Fibroblast of the aortic adventitia (primary cell): ENCODE results near the gene KIF5C. TPM values are rescaled to one million over a fixed set of nuclear protein-coding genes. Genes with fewer than 3 reads are reported as not detected.

Experiments
- DNase-seq: peaks from one replicate; pipeline ENCODE4 v3.0.0-alpha.2; 2010; ENCODE audit warnings: low read depth
- H3K4me3 ChIP-seq: 2 replicates; pipeline ENCODE4 v1.5.1; 2011; ENCODE audit warnings: low read depth, mild to moderate bottlenecking, control low read depth, low read length, moderate library complexity
- total RNA-seq: library from RNA; depleted of rRNA; stranded (reverse); fragments of >200 nt; gene quantifications from 2 replicates; pipeline ENCODE4 v1.2.3, GENCODE V29; 2012; ENCODE audit warnings: low replicate concordance
- TF ChIP-seq, protein P1 (sequence below): IDR thresholded peaks from 2 replicates; pipeline ENCODE4 v1.5.1; 2011; ENCODE audit warnings: mild to moderate bottlenecking, low read length, control low read depth, inconsistent platforms; ENCODE audit not compliant: insufficient read depth

Gene KIF5C
- total RNA-seq, 1 donor, result 0.09 TPM

DNA sequence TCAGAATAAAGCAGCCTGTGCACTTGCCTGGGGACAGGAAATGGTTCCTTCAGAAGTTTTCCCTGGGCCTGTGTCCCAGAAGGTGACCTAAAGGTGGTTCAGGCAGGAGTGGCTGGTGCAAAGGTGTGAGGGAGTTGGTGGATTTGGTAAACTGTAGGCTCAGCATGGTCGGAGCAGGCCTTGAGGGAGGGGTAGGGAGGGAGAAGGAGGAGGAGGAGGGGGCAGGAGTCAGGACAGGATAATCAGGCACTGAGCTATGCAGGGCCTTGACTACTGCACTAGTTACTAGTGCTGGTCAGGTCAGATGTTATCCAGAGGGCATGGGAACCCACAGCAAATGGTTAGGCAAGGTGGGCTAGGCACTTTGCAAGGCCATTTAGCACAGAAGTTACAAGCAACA, 184.8 kb downstream of the KIF5C start:
- TF ChIP-seq, protein P1, sequence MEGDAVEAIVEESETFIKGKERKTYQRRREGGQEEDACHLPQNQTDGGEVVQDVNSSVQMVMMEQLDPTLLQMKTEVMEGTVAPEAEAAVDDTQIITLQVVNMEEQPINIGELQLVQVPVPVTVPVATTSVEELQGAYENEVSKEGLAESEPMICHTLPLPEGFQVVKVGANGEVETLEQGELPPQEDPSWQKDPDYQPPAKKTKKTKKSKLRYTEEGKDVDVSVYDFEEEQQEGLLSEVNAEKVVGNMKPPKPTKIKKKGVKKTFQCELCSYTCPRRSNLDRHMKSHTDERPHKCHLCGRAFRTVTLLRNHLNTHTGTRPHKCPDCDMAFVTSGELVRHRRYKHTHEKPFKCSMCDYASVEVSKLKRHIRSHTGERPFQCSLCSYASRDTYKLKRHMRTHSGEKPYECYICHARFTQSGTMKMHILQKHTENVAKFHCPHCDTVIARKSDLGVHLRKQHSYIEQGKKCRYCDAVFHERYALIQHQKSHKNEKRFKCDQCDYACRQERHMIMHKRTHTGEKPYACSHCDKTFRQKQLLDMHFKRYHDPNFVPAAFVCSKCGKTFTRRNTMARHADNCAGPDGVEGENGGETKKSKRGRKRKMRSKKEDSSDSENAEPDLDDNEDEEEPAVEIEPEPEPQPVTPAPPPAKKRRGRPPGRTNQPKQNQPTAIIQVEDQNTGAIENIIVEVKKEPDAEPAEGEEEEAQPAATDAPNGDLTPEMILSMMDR, result no peak
- DNase-seq, result no peak
- H3K4me3 ChIP-seq, result no peak overlapping the region

DNA sequence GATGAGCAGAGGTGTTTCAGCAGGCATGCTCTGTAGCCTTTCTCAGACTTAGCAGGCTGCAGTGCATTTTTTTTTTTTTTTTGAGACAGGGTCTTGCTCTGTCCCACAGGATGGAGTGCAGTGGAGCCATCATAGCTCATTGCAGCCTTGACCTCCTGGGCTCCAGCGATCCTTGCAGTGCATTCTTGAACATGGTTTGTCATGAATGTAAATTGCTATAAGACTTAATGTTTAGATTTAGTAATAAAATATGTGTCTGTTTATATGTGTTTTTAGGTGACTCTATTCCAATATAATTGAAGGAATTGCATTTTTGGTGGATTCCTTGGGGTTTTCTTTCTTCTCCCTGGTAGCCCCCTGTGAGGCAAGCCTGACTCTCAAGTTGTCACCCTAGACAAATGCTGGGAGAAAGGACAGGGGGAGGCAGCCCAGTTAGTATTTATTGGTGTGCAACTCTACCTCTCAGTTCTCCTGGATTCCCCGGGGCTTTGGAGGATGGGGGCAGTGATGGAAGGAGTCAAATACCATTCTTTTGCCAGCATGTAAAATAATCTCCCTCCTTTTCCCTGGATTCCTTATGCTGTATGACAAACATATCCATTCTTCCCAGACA, 186.2 kb downstream of the KIF5C start:
- TF ChIP-seq, protein P1, result no peak
- DNase-seq, result no peak
- no peak overlapping the region for H3K4me3 ChIP-seq

DNA sequence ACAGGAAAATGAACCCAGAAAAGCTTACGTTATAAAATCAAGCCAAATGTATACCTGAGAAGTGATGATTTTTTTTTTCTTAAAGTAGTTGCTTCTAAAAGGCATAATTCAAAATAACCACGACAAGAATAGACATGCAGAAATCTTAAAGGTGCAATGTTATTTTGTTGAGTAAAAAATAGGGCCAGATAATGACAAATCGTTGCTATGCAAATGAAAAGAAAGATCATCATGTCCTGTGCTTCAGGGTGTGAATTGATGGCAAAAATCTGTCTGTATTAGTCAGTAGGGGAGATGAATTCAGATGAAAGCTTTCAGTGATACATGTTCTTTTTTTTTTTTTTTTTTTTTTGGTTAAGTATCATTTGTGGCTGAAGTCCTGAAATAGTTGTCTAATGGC, 187.5 kb downstream of the KIF5C start:
- TF ChIP-seq, protein P1, result no peak
- H3K4me3 ChIP-seq, result no peak overlapping the region
- no peak for DNase-seq

DNA sequence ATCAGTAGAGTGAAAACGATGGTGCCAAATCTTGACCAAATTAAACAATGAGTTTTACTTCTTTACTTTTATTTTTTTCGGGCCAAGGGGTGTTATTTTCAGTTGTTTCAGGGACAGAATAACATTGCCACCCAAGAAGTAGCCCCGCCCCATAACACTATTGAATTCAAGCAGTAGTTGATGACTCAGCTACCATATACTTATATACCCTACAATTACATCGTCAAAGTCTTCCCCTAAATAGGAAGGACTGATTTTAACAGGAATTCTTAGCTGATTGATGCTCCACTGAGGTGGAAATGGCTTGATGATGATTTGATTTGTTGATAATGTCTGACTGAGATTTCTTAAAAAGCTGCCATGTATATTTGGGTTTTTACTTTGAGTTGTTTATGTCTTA, 188.2 kb downstream of the KIF5C start:
- no peak overlapping the region for H3K4me3 ChIP-seq
- no peak for DNase-seq
- TF ChIP-seq, protein P1, result no peak

DNA sequence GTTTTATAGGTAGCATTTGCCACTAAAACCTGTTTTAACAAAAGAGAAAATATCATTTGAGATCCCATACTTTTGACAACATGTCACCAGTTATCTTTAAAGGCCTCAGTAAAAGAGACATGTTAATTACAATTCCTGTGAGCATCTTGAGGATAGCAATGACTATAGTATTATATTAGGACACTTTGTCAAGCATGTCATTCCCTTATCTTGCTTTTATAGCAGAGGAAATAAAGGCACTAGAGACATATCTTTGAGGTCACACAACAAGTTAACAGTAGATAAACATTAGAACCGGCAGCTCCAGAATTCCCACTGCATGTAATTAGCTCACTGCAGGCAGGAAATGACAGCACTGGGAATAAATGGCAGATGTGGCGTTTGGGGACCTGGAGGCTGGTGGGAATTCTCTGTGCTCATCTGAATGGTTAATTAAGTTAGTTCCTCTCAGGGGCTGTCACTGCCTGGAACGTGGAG, 189.4 kb downstream of the KIF5C start:
- no peak overlapping the region for H3K4me3 ChIP-seq
- no peak for DNase-seq
- TF ChIP-seq, protein P1, result no peak

DNA sequence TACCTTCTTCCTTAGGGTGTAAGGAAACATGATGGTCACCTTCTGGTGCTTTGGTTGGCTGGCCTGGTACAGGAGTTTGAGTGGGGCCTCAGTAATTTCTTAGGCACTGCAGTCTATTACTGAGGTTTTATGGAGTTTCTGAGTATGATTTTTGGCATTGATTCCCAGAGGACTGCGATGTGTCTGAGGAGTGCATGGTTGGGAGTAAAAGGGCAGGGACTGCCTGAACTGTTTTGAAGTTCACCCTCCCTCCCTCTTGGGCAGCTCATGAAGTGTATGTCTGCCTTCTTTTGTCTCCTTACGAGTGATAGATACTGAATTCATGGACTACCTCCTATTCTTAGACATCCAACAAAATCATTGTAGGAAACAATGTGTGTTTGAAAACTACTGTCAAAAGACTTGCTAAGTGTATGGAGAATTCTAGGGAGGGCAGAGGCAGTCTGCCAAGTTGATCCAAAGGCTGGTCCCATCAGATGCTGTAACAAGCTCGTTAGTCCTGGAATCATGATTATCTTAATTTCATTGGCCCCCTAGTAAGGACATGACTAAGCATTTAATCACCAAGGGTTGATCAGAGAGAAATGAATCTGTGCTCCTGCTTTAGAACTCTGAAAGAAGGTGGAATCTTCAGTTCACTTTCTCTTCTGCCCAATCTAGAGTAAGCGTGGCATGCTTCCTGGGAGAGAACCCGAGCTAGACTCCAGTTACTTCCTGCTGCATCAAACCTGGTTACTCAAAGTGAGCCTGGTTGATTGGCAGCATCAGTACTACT, 190.0 kb downstream of the KIF5C start:
- TF ChIP-seq, protein P1, result no peak
- H3K4me3 ChIP-seq, result no peak overlapping the region
- DNase-seq, result peak; percentile 52
